HG02642 (cell line): Measurements from ENCODE around the gene PPT1.

Experiments
- ATAC-seq: cut with Tn5 transposase; IDR thresholded peaks from one replicate; pipeline ENCODE4 v1.9.1; 2021; ENCODE audit warnings: mild to moderate bottlenecking; ENCODE audit not compliant: unreplicated experiment, poor library complexity

PPT1 gene

GRCh38 chr1:40032240-40032891 lies 64.7 kb downstream of the PPT1 start:
- ATAC-seq = no peak

- ATAC-seq = no peak
Measured at GRCh38 chr1:40030528-40031135, 66.4 kb downstream of the PPT1 start.

- ATAC-seq = no peak
Measured at GRCh38 chr1:40029608-40030007, 67.4 kb downstream of the PPT1 start.

GRCh38 chr1:40027647-40028046 lies 69.4 kb downstream of the PPT1 start:
- no peak for ATAC-seq

GRCh38 chr1:40024671-40025070 lies 72.4 kb downstream of the PPT1 start:
- no peak for ATAC-seq

DNA sequence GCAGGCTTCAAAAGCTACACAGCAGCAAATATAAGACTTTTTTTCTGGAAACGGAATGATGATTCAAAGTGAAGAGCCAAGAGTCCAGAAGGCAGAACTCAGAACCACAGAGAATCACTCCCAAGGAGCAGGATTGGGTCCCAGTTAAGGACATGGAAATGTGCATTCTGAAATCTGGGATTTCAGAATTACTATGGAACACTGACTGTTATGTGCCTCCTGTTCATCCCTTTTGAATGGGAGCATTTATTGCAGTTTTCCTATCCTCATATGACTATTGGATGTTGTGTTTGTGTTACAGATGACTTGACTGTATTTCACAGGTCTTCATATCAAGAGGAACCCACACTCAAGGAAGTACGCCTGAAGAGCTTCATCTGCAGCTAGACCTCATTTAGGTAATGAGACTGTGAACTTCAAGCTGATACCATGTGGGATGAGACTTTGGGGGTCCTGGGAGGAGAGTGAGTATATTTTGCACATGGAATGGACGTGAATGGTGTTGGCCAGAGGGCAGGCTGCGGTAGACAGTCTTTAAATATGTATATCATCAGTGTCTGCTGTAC lies 73.6 kb downstream of the PPT1 start:
- no peak for ATAC-seq
